Stimulated activated naive B cell treated with anti-CD40 and anti-IgM and Interleukin-4, amounts not matched to agents 10 μg/mL and 1 μg/mL and 100 μg/mL, for 72 hours (primary cell): ENCODE data around the gene TNK2.
"Not testable (repeated sequence)": the region's sequence is repeated elsewhere in the genome, so short reads cannot be mapped to it uniquely, and the experiment has no call there.

ENCODE experiments used
- ATAC-seq, 2 donors: fragments of 150-1000 bp; cut with Tn5 transposase; replicated peaks; 2 replicates each; pipeline ENCODE4 v1.10.0; 2021; ENCODE audit warnings: moderate library complexity in 1 of 2
- DNase-seq: peaks from one replicate; pipeline ENCODE4 v3.0.0; 2021
- H3K27ac Mint-ChIP-seq: one replicate; pipeline ENCODE4 v1.8.0; 2022; ENCODE audit warnings: mild to moderate bottlenecking, mixed read lengths
- H3K27me3 Mint-ChIP-seq, 2 donors: one replicate each; pipeline ENCODE4 v1.8.0; 2022; ENCODE audit warnings: mixed read lengths in 2 of 2
- H3K36me3 Mint-ChIP-seq, 2 donors: one replicate each; pipeline ENCODE4 v1.8.0; 2022; ENCODE audit warnings: mixed read lengths in 2 of 2, mild to moderate bottlenecking in 1 of 2
- H3K4me1 Mint-ChIP-seq, 2 donors: one replicate each; pipeline ENCODE4 v1.8.0; 2022; ENCODE audit warnings: mixed read lengths in 2 of 2, mild to moderate bottlenecking in 1 of 2
- H3K4me3 Mint-ChIP-seq, 2 donors: one replicate each; pipeline ENCODE4 v1.8.0; 2022; ENCODE audit warnings: mild to moderate bottlenecking in 2 of 2, mixed read lengths in 2 of 2, moderate library complexity in 1 of 2
- H3K9me3 Mint-ChIP-seq, 2 donors: one replicate each; pipeline ENCODE4 v1.8.0; 2022; ENCODE audit warnings: mixed read lengths in 2 of 2, mild to moderate bottlenecking in 1 of 2

The TNK2 gene

DNA sequence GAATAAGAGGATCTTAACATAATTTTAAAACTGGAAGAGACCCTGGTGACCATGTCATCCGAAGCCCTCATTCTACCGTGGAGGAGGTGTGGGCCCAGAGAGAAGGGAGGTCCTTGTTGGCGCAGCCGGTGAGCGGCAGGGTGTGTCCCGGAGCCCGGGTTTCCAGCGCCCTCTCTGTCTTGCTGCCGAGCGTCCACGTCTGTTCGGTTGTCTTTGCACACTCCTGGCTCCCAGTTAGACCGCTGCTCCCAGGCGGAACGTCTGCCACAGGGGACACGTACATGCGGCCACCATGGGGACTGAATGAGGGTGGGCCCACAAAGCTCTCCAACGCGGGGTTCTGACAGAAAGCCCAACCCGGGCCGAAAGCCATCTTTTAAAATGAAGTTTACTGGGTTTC lies 90.0 kb downstream of the TNK2 start:
- DNase-seq (no peak), ATAC-seq (no peak)
- no peaks in the 10 kb centered on the region for H3K9me3 Mint-ChIP-seq
- no peaks in the 10 kb centered on the region for H3K4me1 Mint-ChIP-seq
- H3K27me3 Mint-ChIP-seq, result peaks cover 12 to 18% of the 10 kb centered on the region in 2 donors
- no peak overlapping the region for H3K4me3 Mint-ChIP-seq
- H3K36me3 Mint-ChIP-seq, result no peaks in the 10 kb centered on the region
- H3K27ac Mint-ChIP-seq, result no peak overlapping the region

DNA sequence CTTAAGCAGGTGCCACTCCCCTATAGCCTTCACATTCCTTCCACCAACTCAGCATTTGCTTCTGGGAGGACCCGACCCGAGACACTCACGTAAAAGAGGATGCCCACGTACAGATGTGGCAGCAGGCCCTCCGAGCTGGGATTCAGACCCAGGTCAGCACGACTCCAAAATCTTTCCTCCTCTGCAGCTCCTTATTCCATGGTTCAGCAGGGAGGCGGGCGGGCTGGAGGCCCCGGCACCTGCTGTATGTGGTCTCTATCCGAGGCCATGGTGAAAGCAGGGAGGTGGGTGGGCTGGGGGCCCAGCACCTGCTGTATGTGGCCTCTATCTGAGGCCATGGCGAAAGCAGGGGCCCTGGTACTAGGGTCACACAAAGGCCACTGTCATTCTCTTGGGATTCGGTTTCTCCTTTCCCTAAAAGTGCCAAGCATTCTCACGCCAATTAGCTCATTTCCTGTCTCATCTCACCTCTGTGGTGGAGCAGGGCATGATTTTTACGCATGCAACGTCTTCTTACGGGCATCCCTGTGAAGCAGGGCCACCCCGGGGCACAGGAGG lies 90.7 kb downstream of the TNK2 start:
- ATAC-seq (no peak), DNase-seq (no peak)
- no peaks in the 10 kb centered on the region for H3K9me3 Mint-ChIP-seq
- H3K27ac Mint-ChIP-seq, result no peak overlapping the region
- no peak overlapping the region for H3K4me3 Mint-ChIP-seq
- H3K36me3 Mint-ChIP-seq, result no peaks in the 10 kb centered on the region
- no peaks in the 10 kb centered on the region for H3K4me1 Mint-ChIP-seq
- H3K27me3 Mint-ChIP-seq, result peaks cover 10 to 17% of the 10 kb centered on the region in 2 donors

DNA sequence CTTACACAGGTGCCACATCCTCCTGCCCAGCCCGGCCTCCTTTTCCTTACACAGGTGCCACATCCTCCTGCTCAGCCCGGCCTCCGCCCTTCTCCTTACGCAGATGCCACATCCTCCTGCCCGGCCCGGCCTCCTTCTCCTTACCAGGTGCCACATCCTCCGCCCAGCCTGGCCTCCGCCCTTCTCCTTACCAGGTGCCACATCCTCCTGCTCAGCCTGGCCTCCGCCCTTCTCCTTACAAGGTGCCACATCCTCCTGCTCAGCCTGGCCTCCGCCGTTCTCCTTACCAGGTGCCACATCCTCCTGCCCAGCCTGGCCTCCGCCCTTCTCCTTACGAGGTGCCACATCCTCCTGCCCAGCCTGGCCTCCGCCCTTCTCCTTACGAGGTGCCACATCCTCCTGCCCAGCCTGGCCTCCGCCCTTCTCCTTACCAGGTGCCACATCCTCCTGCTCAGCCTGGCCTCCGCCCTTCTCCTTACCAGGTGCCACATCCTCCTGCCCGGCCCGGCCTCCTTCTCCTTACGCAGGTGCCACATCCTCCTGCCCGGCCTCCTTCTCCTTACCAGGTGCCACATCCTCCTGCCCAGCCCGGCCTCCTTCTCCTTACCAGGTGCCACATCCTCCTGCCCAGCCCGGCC lies 92.0 kb downstream of the TNK2 start:
- ATAC-seq, H3K27ac Mint-ChIP-seq, H3K9me3 Mint-ChIP-seq, H3K4me1 Mint-ChIP-seq, H3K4me3 Mint-ChIP-seq, DNase-seq, H3K36me3 Mint-ChIP-seq: not testable (repeated sequence)
- peaks cover 9 to 21% of the 10 kb centered on the region in 2 donors for H3K27me3 Mint-ChIP-seq

DNA sequence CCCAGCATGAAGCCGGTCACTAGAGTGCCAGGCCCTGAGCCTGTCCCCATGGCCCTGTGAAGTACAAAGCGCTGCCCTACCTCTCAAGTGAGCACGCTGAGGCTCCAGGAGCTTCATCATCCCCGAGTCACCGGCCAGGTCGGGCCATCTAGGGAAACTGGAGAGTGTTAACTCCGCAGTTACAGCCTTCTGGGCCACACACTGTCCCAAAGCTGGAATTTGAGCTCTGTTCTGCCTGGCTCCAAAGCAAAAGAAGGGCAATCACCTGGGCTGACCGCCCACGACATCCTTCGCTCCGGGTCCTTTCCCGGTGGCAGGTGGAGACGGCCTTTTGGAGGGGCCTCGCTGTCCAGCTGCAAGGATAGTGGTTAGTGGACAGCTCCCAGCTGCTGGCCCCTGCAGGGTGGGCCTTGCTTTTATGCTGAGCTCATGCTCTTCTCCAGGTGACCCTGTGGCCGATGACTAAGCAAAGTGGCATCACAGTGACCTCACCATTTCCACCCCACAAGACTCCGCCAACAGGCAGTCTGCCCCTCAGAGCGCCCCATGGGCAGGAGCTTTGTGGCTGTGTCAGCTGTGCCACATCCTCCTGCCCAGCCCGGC lies 93.1 kb downstream of the TNK2 start:
- H3K4me3 Mint-ChIP-seq, result no peak overlapping the region
- no peak for DNase-seq
- H3K27me3 Mint-ChIP-seq, result peaks cover 15 to 27% of the 10 kb centered on the region in 2 donors
- H3K27ac Mint-ChIP-seq, result no peak overlapping the region
- H3K4me1 Mint-ChIP-seq, result no peaks in the 10 kb centered on the region
- H3K36me3 Mint-ChIP-seq, result no peaks in the 10 kb centered on the region
- H3K9me3 Mint-ChIP-seq, result no peaks in the 10 kb centered on the region
- peak in 1 of 2 donors; percentile 25 for ATAC-seq

DNA sequence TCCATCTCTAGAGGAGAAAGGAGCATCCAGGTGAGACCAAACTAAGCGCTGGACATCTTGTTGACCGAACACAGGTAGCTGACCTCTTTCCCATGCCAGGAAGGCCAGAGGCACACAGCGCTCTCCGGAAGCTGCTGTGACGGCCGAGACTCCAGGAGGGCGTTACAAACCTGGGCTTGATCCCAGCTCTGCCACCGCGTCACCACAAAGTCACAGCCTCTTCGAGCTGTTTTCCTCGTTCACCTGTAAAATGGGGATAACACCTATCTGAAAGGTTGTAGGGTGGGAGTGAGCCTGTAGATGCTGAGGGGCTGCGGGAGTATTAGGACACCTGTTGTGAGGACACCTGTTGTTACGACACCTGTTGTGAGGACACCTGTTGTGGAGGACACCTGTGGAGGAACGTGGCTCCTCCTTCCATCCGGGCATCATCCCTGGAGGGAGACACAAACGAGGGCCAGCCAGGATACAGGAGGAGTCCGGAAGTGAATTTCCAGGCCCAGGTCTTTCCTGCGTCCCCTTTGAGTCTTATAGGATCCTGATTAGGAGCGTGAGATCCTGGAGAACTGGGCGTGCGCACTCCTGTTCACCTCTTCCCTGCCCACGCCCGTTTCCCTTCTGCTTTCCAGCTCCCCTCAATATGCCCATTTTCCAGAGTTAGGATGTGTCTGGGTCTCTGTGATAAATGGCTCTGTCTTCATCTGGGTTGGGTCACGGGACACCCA lies 94.3 kb downstream of the TNK2 start:
- no peak for ATAC-seq
- Mint-ChIP-seq H3K27me3 (peaks cover 18 to 21% of the 10 kb centered on the region in 2 donors), H3K27ac (no peak overlapping the region), H3K4me1 (no peaks in the 10 kb centered on the region), H3K4me3 (no peak overlapping the region), H3K9me3 (no peaks in the 10 kb centered on the region), H3K36me3 (no peaks in the 10 kb centered on the region)
- no peak for DNase-seq
